ENCODE results near the gene ZBTB20.

- TF ChIP-seq CTCF (IDR thresholded peaks at IDR 0.05; ENCODE audit: low read depth, low read length) (no peak), EZH2phosphoT487 (IDR thresholded peaks at IDR 0.05; ENCODE audit: low read depth) (no peak)
Observed at GRCh38 chr3:114404590-114404989, 742.5 kb downstream of the ZBTB20 start.

Measured in OCI-LY3 (cell line).